ENCODE data around the gene C10orf105.

Gene C10orf105

DNA sequence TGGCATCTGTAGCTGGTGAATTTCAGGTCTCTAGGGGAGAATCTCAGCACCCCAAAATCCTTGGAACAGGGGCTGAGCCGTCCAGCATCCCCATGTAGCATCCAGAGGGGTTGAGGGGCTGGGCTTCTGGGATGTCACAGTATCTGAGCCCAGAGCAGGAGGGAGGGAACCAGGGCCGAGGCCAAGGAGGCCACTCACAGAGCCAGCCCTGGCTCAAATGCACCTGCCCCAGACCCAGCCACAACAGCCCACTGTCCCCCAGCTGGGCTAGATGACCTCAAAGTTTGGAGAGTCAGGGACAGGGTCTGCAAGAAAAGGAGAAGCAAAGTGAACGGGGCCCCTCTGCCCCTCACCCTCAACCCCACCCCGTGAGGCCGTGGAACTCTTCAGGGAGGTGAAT lies 31.4 kb upstream of the C10orf105 start:
- no peak for DNase-seq

DNA sequence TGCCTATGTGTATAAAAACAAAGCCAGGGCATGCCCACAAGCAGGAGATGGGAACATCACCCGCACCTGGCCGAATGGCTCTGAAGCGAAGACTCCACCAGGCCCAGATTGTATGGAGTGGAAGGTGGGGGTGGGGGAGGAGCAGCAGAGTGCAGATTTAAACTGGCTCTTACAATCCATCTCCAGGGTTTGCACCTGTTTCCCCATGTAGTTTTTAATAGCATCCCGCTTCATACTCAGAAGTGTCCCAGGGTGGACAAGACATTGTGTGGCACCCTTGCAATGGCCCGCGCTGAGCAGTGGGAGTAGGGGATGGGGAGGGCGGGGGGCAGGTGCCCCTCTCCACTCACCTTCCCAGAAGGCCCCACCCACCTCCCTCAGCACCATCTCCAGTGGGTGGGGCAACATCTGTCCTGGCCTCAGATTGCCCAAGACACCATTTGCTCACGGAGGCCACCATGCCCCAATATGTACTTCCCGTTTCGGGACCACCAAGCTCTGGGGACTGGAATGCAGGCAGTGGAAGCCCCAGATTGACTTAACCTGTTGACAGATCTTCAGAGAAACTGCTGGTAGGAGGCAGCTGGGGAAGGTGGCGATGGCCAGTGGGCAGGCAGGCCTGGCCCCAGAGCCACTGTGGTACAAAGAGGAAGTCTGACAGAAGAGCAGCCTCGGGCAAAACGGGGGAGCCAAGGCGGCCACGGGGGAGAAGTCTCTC lies 30.7 kb upstream of the C10orf105 start:
- no peak for DNase-seq

DNA sequence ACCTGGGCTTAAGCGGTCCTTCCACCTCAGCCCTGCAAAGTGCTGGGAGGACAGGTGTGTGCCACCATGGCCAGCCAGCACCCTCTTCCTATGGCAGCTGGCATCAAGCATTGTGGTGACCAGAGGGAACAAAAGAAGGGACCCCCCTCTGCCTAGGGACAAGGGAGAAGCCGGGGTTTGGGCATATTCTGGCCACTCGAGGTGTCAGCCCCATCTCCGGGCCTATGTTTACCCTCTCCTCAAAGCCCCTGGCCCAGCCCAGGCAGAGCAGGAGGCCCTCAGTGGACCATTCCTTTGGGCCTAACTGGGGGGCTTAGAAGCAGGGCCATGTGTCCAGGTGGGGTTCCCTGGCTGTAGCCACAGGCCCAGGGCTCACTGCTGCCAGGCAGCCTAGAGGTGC lies 29.8 kb upstream of the C10orf105 start:
- no peak for DNase-seq

DNA sequence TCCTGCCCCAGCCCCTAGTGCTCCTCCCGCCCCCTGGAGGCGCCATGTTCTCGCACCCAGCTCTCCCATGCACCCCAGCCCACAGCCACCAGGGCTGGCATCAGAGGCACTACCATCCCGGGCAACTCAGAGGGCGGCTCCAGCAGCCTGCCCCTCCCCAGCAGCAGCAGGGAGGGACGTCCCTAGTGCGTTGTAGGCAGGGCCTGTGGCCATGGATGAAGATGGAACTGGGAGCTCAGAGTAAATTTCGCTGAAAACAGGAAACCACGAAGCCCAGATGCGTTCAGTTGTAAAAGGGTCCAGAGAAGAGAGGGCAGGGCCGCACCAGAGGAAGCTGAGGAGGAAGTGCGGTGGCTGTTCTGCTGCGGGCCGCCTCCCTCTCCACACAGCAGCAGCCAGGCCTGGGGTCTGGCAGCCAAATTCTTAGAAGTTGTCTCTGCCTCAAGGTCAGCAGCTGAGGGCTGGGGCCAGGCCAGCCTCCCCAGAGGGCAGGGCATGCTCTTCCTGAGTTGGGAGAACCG lies 29.2 kb upstream of the C10orf105 start:
- no peak for DNase-seq

DNA sequence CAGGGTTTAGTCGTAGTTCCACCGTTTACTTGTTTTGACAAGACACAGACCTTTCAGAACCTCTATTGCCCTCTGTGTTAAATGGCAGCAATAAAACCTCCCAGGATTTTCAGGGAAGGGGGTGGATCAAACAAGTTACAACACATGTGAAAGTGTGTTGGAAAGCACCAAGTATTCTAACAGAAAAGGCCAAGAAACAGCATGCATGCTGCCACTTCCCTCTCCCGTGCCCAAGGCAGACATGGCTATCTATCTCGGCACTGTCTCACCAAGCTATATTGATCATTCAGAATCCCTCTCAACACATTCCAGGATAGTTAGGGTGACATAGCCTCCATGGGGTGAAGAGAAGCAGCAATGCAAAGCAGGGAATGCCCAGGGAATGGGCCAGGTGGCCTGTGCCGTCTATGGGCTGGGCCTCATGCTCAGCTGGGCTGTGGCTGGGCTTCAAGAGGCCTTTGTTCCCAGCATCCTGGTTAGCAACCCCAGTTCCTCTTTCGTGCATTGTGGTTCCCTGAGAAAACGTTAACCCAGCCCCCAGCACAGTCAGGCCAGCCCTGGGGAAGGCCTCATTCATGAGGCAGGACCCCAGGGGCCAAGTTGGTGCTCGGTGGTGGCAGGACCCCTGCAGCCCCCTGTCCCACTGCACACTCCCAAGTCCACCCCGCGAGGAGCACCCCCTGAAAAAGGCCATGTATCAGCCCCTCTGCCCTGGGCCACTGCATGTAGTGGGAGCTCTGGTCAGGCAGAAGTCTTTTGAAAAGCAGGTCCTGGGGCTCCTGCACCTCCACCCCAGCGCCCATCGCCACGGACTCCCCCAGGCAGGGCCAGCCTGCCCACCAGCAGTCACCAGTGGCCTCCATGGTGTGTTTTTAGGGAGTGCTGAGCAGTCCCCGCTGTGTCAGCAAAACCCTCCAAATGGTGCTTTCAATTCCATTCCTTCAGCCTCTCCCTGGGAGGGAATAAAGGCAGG lies 28.3 kb upstream of the C10orf105 start:
- no peak for DNase-seq

DNA sequence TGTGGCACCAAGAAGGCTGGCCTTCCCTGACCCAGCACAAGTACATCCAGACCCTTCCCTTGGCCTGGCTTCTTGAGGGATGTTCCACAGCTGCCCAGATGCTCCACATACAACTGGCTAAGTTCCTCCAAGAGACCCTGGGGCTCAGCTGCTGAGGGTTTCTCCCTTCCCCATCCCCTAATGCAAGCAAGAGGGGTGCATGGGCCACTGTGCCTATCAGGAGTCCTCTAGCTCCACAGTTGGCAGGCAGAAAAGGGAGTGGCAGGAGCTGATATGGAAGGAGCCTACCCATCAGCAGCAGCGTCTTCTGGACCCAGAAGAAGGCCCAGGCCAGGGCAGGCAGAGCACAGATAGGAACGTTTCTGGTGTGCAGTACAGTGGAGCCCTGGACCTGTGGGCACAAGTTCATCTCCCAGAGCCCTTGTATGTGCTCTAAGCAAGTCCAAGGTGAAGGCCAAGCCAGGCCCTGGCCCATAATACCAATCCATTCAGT lies 27.5 kb upstream of the C10orf105 start:
- DNase-seq = no peak

DNA sequence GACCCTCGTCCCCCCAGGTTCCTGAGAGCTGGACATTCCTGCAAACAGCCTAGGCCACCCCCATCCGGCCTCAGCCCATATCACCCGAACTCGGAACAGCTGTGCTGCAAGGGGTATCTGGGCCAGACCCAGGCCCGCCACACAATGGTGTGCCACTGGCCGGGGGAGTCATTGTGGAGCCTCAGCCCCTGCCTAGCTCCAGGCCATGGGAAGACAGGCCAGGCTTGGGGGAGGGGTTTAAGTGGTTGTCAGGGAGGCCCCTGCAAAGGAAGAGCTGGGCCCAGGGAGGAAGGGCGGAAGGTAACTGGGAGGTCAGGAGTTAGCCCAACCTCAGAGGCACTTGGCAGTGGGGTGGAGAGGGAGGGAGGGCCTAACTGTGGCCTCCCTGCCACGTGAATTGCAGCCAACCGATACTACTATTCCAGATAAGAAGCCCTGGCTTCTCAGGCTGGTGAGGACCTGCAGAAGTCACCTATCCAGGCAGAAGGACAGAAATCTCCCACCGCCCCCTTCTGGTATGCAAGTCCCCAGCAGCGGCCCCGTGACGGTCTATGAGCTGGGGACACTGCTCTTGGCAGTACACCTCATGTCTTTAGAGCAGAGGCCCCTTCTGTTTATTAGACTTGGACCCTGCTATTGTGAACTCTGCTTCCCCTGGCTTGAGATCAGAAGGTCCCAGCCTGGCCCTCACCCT lies 26.9 kb upstream of the C10orf105 start:
- no peak for DNase-seq

DNA sequence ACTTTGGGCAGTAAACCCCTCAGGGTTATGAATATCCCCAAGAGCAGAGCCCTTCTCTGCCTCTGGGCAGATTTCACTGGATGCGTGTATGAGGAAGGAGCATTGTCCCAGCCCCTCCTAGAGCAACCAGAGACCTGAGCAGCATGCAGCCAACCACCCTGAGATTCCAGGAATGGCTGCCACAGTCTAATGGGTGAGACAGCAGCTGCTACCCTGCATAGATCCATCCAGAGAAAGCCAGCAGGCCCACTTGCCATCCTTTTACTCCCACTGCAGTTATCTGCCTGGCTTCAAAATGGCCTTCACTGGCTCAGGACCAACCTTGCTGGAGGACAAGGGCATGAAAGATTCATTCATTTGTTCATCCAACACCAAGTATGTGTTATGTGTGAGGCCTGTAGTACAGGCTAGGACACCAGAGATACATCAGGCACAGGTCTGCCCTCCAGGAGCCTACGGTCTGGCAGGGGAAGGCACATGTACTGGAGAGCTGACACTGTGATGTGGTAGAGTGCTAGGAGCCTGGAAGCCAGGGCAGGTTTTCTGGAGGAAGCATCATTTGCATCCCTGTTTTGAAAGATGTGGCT lies 26.2 kb upstream of the C10orf105 start:
- DNase-seq = no peak

DNA sequence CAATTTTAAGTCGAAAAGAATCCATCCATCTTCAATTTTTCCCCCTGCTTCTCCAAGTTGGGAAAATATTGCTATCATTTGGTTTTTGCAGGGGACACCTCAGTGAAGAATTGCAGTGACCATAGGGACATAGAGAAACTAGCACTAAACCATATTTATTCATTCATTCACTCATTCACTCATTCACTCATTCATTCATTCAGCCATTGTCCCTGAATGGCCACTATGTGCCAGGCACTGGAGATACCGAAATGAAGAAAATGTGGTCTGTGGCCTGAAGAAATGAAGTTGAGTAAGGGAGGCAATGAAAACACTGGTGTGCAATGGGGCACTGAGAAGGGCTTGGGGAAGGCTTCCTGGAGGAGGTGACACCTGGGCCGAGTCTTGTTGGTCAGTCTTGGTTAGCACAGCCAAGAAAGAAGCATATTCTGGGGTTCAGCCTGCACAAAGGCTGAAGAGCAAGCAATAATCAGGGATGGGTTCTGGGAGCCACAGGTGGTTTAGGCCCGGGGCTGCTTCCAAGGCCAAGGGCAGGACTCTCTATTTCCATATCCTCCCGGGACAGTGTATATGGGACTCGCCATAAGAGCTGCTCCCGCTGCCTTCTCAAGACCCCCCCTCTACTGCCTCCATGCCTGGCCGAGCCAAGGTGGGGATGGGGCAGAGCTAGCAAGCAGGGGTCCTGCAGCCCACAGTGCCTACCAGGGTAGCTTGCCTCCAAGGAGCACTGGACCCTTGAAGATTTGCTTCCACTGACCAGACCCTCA lies 25.5 kb upstream of the C10orf105 start:
- DNase-seq = no peak

DNA sequence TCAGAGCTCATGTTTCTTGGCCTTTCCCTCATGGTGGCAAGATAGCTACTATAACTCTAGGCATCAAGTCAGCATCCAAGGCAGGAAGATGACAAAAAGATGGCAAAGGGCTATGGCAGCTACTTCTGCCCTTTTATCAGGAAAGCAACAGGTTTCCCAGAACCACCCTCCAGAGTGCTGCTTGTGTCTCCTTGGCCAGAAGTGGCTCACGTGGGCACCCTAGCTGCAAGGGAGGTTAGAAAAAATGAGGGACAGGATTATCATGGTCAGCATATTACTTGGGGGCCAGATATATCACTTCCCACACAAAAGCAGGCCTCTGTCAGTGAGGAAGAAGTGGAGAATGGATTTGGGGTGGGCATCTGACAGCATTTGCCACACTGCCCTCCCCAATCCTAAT lies 24.3 kb upstream of the C10orf105 start:
- no peak for DNase-seq

DNA sequence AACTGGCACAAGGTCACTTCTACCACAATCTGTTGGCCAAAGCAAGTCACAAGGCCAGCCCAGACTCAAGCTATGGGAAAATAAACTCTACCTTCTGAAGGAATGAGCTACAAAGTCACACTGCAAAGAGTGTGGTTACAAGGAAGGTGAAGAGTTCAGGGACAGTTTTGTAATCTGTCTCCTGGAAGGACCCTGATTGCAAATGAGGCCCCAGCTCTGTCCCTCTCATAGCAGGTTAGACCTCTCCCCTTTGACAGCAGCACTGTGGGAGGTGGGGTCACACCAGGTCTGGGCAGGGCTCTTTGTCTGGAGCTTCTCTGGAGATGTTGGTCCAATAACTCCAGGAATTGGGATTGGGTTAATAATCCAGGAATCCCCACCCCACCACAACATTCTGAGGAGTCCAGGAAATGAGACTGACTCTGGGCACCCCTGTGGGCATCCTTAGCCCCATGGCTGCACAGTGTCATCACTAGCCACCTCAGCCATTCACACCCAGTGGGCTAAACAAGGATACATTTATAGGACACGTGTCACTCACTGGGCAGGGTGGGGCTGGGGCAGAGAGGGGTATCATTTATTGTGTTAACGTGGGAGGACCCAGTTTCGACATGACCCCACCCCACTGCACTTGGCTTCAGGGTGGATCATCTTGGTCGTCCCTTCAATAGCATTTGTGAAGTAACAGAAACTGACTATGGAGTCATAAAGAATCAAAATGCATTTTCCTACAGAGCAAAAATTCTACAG lies 23.7 kb upstream of the C10orf105 start:
- no peak for DNase-seq

DNA sequence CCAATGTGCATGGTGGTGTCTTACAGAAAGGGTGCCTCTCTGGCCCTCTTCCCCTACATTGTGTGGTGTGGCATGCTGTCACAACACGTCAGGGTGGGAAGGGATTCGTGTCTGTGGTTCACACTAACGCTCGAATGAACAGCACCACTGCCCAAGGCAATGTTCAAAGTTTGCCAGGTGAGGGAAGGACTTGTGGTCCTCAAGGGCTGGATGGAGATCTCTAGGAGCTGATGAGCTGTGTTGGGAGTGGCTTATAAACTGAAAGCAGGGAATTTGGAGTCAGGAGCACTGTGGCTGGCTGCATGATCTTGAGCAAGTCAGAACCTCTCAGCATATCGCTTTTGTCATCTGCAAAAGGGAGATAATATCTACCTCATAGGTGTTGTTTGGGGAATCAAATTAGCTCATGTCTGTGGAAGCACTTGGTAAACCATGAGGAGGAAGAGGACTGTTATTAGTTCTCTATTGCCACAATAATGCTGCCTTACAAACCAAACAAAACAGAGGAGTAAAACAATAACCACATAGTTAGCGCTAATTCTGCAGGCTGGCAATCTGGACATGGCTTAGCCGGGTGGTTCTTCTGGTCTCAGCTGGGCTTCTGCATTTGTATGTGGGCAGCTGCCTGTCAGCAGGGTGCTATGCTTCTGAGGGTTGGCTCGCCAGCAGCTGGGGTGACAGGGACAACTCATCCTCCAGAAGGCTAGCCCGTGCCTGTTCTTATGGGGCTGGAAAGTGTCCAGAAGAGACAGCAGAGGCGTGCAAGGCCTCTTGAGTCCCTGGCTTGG lies 22.9 kb upstream of the C10orf105 start:
- no peak for DNase-seq

DNA sequence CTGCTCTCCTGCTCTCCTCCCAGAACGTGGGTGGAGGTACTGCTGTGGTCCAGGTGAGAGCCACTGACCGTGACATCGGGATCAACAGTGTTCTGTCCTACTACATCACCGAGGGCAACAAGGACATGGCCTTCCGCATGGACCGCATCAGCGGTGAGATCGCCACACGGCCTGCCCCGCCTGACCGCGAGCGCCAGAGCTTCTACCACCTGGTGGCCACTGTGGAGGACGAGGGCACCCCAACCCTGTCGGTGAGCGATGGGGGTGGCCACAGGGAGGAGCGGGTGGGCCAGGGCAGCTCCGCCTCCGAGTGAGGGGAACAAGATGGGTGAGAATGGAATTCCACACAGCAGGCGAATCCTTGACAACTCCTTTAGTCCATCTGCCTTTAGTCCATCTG lies 22.1 kb upstream of the C10orf105 start:
- DNase-seq = no peak

DNA sequence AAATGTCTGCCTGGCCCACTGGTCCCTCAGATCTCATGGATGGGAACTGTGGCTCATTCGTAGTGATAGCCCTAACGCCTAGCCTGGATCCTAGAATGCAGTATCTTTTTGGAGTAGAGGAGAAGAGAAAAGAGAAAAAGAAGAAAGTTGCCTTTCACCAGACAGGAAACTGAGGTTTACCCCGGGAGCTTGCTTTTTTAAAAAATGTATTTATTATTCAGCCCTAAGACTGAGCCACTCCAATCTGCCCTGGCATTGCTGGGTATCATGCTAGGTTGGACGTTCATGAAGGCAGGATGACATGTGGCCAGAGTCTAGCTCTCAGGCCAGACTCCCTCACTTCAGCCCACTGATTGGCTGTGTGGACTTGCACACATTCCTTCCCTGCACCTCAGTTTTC lies 21.5 kb upstream of the C10orf105 start:
- no peak for DNase-seq

DNA sequence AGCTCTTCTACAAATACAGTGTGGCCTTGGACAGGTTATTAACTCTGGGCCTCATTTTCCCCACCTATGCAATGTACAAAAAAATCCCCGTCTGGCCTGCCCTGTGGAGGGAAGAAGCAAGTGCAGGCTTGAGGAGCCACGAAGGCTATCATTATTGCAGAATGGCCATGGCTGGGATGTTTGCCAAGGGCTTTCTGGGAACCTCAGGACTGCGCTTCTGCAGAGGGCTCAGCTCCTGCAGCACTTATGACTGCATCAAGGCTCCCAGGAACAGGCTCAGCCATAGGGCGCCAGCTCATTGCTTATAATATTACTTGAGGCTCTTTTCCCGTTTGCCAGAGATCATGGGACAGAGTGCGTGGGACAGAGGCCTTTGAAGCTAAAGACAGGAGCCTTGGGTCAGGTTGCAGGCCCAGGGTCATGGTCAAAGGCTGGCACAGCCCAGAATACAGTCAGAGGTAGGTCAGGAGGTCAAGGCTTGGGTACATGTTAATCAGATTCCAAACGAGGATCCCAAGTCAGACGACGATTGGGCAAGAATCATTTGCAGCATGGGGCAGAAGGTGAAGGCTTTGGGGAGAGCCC lies 20.6 kb upstream of the C10orf105 start:
- no peak for DNase-seq

DNA sequence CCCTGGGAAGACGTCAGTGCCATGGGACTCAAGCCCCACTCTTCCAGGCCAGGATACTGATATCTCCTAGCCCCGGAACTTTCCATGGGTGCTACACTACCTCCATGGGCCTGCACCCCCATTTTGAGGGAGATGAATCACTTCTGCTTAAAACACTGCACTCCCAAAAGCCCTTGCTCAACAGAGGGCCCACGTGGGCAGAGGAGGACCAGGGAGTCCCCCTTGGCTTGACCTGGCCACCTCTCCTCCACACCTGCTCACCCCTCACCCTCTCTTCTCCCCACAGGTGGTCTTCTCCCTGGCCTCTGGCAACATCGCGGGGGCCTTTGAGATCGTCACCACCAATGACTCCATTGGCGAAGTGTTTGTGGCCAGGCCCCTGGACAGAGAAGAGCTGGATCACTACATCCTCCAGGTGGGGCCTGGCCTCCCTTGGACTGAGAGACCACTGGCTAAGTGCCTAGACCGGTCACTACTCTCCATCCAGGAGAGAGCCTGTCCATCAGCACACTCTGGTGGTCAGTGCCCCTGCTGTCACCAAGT lies 19.9 kb upstream of the C10orf105 start:
- no peak for DNase-seq

DNA sequence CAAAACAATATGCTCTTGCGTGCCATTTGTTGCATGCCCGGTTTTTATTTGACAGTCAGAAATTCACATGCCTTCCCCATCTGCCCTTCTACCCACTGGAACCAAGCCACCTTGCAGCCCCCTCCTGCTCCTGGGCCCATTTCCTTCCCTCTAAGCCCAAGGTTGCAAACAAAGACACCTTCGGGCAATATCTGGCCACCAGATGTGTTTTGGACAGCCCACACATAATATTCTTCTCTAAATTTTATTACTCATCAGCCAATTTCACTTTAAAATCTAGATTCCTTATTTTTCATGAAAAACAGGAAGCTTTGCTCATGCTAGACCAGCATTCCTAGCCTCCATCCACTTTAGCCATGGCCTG lies 18.2 kb upstream of the C10orf105 start:
- DNase-seq = no peak

DNA sequence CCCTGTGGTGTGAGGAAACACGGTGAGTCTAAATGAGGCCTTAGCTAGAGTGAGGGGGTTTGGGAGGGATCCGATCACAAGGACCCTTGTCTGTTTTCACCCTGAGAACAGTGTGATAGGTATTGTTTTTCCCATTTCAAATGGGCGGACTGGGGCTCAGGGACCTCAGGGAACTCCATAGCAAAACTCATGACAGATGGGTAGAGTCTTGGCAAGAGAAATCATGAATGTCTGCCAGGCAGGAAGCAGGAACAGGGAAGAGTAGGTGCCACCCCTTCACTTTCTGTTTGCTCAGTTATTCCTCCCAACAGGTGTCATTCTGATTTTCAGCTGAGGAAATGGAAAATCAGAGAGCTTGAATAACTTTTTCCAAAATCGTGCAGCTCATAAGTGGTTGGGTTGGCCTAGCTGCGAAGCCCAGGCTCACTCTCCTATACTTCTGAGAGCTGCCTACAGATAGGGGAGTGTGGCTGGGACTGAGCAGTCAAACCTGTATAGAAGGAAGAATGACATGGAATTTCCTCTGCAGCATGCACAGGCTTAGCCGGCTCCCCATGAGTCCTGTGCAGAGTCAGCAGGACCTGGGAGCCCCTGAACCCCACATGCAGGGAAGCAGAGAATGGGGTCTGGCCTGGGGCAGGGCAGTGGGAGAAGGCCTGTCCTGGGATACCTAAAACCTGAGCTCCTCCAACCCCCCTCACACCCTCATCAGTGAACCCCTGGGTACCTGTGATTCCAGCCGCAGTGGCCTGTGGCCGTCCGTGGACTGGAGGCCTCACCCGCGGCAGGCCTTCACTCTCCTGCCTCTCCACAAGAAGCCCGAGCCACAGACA lies 17.6 kb upstream of the C10orf105 start:
- no peak for DNase-seq

DNA sequence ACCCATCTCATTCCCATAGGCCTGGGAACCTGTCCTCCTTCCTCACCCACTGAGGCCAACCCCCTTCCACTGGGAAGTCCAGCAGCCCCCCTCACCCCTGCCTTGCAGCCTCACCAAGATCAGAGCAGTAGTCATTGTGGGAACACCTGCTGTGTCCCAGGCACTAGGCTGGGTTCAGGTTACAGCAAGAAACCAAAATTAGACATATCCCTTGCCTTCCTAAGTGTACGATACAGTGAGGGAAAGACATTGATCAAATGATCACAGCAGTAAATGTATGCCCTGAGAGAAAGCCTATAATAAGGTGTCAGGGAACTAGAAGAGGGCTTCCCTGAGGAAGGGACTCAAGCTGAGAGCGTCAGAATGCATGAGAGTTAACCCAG lies 17.0 kb upstream of the C10orf105 start:
- no peak for DNase-seq

Data from GOT3 (cell line).